Measurements from ENCODE around the gene SERP1.

DNA sequence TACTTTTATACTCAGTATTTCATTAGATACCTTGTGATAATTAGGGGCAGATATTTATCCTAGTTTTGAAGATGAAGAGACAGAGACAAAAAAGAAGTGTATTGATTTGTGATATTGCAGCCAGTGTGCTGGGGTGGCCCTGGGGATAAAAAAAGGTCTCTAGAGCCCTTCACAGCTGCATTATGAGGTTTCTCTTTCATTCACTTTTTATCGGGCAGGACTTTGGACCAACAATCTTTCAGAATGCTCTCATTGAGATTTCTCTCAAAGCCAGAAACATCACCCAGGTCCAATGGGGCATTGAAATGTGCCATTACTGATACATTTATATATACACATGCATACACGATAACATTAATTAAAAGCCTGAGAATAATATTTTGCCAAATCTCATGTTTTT, 36.3 kb upstream of the SERP1 start:
- no peak for TF ChIP-seq EZH2 (IDR thresholded peaks at IDR 0.05; ENCODE audit: low read length, unreplicated experiment)
- TF ChIP-seq, protein P1, sequence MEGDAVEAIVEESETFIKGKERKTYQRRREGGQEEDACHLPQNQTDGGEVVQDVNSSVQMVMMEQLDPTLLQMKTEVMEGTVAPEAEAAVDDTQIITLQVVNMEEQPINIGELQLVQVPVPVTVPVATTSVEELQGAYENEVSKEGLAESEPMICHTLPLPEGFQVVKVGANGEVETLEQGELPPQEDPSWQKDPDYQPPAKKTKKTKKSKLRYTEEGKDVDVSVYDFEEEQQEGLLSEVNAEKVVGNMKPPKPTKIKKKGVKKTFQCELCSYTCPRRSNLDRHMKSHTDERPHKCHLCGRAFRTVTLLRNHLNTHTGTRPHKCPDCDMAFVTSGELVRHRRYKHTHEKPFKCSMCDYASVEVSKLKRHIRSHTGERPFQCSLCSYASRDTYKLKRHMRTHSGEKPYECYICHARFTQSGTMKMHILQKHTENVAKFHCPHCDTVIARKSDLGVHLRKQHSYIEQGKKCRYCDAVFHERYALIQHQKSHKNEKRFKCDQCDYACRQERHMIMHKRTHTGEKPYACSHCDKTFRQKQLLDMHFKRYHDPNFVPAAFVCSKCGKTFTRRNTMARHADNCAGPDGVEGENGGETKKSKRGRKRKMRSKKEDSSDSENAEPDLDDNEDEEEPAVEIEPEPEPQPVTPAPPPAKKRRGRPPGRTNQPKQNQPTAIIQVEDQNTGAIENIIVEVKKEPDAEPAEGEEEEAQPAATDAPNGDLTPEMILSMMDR (conservative IDR thresholded peaks at IDR 0.05; ENCODE audit: low read depth, low read length) = no peak

All from PC-3 (cell line).